GM19397 (cell line): Measurements from ENCODE around the gene FLNA.
"Not testable (repeated sequence)": the region's sequence is repeated elsewhere in the genome, so short reads cannot be mapped to it uniquely, and the experiment has no call there.

Source experiments
- ATAC-seq: cut with Tn5 transposase; IDR thresholded peaks from one replicate; pipeline ENCODE4 v1.9.1; 2021; ENCODE audit warnings: mild to moderate bottlenecking, moderate library complexity; ENCODE audit not compliant: unreplicated experiment

Gene FLNA

DNA sequence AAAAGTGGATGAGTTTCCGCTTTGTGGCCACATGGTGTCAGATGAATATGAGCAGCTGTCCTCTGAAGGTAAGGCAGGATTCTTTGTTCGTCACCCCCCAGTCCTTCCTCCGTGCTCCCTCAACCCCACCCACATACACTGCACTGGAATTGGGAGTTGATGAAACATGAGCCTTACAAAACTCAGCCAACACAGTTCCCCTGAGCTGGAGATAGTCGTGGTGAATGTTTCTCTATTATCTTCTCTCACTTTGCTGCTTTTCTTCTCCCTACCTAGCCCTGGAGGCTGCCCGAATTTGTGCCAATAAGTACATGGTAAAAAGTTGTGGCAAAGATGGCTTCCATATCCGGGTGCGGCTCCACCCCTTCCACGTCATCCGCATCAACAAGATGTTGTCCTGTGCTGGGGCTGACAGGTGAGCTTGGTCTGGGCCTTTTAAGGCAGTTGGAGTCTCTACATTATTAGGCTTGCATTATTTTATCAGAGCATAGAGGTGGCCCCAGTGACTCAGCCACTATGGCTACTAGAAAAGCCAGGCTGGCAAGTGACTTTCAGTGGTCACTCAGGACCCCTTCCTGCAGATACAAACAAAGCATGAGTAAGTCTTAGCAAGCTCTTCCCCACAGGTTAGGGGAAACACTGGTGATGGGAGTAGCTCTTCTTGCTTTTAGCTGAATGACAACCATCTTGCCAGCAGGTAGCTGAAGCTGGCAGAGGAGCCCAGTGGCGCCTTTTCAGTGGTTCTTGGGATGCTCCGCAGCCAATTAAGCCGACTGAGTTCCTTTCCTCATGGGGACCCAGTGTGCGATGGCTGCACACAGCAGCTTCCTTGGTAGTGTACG, 25.3 kb upstream of the FLNA start:
- no peak for ATAC-seq

DNA sequence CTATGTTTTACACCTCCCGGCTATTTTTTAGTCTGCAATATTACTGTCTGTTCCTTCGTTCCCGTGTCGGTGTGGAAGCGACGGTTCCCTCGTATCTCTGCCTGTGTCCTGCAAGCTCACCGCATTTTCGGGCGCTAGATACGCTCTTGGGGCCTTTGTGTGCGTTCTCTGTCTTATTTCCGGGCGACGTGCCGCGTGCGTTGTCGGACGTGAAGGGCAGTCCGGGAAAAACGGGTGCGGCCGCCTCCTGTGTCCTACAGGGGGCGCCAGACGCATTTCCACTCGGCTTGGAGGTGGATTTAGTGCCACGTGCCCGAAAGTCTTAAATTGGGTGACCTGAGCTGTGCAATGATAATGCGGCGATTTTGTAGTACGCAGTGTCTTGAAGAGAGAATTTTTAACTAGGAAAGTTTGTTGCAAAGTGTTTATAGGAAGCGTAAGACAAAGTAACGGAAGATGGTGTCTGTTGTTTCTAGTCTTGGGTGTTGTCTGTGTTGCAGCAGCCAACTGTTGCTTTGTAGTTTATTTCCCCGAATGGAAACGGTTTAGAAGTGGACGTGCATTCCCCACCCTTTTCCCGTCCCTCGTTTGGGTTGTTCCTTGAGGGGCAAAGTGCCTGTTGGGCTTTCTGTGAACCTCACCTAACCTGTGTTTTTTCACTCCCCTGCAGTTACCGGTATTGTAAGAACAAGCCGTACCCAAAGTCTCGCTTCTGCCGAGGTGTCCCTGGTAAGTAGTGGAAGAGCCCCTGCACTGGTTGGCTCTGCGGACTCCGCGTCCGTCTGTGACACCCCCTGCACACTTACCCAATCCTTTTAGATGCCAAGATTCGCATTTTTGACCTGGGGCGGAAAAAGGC, 24.5 kb upstream of the FLNA start:
- ATAC-seq: peak; percentile 27

DNA sequence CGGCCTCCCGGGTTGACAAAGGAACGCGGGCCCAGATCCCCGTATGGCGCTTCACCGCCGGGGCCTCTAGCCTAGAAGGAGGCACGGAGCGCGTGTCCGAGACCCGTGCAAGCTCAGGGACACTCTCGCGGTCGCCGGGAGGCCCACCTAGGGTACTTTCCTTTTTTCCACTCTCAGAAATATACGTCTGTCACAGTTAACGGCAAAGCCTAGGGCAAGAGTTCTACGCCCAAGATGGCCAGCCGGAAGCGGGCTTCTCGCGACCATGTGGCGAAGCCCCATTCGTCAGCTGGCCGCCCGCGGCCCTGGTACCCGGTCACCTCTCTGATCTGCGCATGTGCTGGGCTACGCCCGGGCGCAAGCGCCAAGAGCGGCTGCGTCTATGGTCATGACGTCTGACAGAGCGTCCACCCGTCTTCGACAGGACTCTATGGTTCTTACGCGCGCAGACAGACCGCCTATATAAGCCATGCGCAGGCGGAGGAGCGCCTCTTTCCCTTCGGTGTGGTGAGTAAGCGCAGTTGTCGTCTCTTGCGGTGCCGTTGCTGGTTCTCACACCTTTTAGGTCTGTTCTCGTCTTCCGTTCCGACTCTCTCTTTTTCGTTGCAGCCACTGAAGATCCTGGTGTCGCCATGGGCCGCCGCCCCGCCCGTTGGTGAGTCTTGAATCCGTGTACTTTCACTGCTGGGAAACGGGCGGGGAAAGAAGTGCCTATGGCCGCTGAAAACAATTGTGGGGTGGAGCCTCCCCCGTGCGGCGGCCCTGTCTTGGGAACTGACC, 23.6 kb upstream of the FLNA start, which contains the start of gene RPL10:
TSS of gene RPL10 (plus strand) at position 490 of the 780 bp plus-strand sequence. CDS start at position 633, 143 bp downstream.
- ATAC-seq: peak; percentile 75

DNA sequence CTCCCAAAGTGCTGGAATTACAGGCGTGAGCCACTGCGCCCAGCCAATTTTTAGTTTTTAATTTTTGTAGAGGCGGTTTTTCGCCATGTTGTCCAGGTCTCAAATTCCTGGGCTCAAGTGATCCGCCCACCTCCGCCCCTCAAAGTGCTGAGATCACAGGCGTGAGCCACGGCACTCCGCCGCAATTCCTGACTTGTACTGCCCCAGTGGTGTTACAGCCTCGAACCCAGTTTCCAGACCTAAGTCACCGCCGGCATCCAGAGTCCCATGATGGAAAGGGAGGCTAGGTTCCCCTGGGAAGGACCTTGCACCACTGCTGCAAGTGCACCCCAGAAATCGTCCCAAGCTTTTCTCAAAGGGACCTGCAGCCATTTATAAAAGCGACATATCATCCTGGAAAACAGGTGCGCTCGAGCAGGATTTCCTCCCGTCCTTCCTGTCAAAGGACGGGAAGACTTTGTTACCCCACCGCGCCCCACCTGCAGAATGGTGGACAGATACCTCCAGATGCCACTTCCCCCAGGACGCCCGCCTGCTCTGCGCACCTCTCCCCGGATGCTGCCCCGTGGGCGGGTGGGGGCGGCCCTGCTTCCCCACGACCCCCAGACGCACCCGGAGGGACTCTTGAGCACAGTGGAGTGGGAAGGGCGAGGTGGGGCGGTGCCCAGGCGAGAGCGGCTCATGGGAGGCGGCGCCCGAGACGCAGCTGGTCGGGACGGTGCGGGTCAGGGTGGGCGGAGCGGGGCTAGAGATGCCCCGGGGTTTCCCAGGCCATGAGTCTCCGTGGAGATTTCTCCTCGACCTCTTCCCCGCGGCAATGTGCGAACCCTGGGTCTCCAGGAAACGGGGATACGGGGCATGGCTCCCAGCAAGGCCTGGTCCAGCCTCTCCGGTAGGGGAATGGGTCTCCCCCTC, 22.8 kb upstream of the FLNA start:
- peak; percentile 64 for ATAC-seq

DNA sequence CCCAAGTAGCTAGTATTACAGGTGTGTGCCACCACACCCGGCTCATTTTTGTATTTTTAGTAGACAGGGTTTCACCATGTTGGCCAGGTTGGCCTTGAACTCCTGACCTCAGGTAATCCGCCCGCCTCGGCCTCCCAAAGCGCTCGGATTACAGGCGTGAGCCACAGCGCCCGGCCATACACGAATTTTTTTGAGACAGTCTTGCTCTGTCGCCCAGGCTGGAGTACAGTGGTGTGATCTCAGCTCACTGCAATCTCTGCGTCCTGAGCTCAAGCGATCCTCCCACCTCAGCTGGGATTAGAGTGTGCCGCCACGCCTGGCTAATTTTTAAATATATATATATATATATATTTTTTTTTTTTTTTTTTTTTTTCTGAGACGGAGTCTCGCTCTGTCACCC, 21.9 kb upstream of the FLNA start:
- not testable (repeated sequence) for ATAC-seq

DNA sequence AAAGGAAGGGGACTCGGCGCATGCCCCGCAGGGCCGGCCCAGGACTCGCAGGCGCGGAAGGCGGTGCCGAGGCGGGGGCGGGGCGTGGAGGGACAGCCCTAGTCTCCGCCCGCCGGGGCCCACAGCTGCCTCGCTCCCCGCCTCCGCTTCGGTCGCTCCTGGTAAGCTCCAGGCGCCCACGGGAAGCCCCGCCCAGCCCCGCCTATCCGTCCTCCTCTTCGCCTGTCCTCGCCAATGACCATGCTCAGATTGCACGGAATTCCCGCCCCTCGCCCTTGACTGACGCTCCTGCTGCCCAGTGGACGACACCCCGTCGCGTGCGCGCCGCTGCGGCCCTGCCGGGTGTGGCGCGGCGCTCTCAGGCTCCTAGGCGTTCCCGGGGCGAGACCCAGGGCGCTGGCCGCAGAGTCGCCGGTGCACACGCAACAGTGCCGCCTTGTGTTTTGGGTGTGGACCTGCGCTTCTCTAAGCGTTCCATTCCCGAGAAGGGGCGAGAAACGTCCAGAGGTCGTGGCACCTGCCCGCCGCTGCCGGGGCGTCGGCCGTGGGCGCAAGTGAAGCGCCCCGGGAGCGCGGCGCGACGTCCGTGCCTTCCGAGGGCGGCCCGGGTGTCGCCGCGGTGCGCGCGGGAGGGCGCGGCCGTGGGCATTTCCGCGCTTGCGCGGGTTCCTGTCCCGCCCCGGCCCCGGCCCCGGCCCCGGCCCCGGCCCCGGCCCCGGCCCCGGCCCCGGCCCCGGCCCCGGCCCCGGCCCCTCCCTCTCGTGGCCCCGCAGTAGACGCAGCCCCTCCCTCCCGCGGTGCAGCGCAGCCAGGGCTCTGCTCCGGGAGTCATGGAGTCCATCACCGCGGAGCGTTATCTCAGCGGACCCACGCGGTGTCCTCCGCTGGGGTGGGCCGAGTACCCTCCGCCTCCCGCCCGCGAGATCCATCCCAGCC, 15.6 kb upstream of the FLNA start:
- ATAC-seq: peak; percentile 72

DNA sequence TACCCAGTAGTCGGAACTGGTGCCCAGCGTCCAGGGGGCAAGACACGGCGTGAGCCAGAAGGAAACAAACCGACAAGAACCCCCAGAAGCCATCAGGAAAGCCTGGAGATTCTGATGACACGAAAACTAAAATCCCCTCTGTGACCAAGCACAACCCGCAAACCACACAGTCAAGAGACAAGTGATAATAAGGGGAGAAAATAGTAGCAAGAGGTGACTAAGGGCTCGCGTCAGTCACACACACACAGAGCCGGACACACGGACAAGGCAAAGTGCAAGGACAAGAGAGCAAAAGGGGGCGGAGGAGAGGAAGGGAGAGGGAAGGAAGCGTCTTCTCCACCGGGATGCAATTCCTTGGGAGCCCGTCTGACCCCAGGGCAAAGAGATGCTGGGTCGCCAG, 14.2 kb upstream of the FLNA start:
- ATAC-seq: not testable (repeated sequence)

DNA sequence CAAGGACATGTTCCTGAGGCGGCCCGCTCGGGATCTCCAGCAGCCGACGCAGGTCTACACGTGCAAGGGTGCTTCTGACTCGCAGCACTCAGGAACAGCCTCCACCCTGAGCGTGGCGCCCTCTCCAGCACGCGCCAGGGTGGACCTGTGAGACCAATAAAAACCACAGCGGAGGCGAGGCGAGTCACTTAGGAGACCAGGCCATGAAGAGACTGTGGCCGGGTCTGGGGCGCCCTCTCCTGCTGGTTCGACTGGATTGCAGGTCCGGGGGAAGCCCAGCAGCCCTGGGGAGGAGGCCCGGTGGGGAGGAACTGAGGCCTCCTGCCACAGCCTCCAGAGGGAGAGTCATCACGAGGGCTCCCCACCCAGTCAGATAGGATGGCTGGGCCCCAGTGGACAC, 13.7 kb upstream of the FLNA start:
- not testable (repeated sequence) for ATAC-seq

DNA sequence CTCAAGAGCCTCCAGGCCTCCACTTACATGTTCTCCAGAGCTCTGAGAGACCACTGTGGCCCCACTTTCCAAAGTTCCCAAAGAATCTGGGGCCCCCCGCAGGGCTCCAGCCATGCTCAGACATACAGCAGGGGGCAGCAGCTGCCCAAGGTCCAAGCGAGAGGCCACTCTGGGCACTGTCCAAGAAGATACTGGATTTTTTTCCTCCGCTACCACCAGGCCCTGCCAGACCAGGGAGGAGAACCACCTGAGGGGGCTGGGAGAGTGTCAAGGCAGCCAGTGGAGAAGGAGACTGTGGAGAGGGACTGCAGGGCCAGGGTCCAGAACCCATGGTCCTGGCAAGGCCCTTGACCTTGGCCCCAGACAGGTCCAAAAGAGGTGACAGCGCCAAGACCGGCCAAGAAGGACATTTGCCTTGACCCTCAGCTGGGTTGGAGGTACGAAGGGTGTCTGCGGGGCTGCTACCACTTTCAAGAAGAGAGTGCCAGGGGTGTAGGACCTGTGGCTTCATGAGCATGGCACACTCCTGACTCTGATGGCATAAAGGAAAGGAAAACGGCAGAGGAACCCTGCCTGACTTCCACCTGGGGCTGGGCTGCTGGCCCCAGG, 10.0 kb upstream of the FLNA start:
- ATAC-seq: no peak

DNA sequence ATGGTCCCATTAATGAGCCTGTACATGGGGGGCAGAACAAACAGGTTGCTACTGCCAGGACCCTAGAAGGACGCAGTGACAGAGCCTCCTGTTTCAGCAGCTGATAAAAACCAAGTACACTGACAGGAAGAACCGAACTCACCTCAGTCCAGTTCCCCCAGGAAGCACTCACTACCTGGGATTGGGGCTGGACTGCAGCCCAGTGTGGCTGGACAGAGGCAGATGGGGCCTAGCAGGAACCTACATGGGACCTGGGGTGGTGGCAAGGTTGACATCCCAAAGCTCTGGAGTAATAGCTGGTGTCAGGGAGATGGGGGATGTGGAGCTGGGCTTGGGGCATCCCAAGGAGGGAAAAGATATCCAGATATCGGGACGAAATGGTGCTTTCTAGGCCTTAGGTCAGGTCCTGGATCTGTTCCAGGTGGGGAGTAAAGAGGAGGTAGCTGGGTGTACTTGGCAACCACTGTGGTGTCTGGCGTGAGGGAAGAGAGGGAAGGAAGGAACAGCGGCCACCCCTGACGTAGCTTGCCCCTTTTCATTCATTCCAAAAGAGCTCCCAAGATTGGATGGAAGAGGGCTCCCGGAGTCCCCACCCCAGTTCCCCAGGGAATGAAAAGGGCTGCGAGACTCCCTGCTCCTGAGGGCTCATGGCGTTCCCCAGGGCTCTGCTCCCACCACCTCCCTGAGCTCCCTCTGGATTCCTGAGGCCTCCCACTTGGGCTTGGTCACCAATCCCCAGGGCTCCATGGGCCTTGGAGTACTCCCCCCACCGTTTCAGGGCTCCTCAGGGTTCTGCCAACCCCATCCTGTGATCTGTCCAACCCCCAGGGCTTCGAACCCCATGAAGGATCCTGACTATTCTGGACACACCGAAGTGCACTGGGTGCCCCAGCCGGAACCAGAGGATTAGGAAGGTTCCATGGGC, 9.2 kb upstream of the FLNA start:
- no peak for ATAC-seq

DNA sequence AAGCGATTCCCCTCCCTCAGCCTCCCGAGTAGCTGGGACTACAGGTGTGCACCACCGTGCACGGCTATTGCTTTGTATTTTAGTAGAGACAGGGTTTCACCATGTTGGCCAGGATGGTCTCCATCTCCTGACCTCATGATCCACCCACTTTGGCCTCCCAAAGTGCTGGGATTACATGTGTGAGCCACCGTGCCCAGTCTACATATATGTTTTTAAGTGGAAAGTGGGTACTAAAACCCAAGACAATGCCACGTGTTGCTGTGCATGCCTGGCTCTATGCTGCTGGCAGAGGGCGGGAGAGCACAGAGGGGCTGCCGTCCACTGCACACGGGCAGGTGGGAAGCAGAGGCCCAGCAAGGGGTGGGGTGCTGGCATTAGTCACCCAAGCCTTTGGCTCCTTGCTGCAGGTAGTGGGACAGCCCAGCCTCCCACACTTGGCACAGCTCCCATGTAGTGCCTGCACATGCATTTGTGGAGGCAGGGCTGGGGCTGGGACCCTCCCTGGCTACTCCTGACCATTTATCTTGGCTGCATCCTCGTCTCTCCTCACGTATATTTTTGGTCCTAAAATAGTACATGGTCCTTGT, 8.1 kb upstream of the FLNA start:
- no peak for ATAC-seq

DNA sequence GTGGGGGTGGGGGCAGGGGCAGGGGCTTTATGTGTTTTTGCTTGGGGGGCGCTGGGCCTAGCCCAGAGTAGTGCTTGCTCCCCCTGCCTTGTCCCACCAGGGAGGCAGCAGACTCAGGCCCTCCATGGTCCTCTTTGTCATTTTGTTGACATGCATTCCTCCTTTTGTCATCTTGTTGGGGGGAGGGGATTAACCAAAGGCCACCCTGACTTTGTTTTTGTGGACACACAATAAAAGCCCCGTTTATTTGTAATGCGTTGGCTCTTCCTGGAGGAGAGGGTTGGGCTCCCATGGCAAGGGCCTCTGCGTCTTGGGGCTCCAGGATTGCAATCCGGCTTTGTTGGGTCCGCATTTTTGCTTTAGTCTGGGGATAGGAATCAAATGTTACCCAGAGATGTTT, 6.8 kb upstream of the FLNA start:
- no peak for ATAC-seq

DNA sequence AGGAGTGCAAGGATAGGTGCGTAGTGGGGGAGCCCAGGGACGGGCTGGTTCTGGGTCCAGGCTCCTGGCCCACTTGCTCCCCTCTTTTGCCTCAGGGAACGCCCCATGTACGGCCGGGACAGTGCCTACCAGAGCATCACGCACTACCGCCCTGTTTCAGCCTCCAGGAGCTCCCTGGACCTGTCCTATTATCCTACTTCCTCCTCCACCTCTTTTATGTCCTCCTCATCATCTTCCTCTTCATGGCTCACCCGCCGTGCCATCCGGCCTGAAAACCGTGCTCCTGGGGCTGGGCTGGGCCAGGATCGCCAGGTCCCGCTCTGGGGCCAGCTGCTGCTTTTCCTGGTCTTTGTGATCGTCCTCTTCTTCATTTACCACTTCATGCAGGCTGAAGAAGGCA, 6.4 kb upstream of the FLNA start:
- no peak for ATAC-seq

DNA sequence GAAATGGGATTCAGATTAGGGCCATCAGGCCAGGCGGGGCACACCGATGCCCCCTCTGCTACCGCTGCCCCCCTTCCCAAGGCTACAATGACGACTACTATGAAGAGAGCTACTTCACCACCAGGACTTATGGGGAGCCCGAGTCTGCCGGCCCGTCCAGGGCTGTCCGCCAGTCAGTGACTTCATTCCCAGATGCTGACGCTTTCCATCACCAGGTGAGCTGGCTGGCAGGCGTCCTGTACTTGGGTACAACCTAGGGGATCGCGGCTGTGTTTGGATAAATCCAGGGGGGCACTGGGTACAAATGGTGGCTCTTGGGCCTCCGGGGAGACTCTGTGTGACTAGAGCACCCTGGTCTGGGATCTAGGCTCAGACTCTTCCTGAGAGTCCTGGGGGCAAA, 5.7 kb upstream of the FLNA start:
- no peak for ATAC-seq

DNA sequence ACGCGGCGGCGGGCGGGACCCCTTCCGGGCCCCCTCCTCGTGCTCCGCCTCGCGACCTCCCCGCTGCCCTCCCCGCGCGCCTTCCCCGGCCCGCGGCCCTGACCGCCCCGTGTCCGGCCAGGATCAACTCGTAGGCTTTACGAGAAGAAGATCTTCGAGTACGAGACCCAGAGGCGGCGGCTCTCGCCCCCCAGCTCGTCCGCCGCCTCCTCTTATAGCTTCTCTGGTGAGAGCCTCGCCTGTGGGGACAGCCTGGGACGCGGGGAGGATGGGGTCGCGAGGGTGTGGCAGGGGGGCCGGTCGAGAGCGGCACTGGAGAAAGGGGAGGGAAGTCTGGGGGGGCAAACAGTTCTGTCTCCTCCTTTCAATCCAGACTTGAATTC, 5.1 kb upstream of the FLNA start:
- ATAC-seq: no peak

DNA sequence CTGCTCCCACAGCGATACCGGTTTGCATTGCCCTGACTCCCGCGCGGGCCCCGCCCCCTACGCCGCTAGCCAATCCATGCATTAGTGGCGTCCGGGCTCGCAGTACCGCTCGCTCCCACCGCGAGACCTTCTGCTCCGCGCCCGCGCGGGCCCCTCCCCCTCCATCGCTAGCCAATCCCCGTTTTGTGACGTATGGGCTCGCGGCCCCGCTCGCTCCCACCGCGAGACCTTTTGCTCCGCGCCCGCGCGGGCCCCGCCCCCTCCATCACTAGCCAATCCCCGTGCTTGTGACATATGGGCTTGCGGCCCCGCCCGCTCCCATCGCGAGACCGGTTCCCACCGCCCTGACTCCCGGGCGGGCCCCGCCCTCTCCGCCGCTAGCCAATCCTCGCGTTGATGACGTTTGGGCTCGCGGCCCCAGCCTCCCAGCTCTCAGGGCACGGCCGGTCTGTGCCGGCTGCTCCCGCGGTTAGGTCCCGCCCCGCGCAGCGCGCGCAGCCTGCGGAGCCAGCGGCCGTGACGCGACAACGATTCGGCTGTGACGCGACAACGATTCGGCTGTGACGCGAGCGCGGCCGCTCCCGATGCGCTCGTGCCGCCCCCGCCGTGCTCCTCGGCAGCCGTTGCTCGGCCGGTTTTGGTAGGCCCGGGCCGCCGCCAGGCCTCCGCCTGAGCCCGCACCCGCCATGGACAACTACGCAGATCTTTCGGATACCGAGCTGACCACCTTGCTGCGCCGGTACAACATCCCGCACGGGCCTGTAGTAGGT, 4.5 kb upstream of the FLNA start, which contains the start of gene EMD:
TSS of gene EMD (plus strand) at position 497 of the 770 bp plus-strand sequence. CDS start at position 687, 190 bp downstream.
- ATAC-seq: peak; percentile 78
